Raji (cell line): ENCODE data around the gene ENKUR.

ENCODE experiments used
- POLR2A ChIP-seq: IDR thresholded peaks from 2 replicates; pipeline ENCODE4 v1.6.1; 2011; ENCODE audit warnings: low read depth, low read length, control low read depth; ENCODE audit not compliant: insufficient read depth

ENKUR gene

GRCh38 chr10:24947304-24948097 lies 68.5 kb downstream of the ENKUR start:
- no peak for TF ChIP-seq POLR2A

- TF ChIP-seq POLR2A = no peak
Measured at GRCh38 chr10:24944512-24945255, 71.3 kb downstream of the ENKUR start.

- TF ChIP-seq POLR2A = no peak
Measured at GRCh38 chr10:24938525-24938924, 77.4 kb downstream of the ENKUR start.

- TF ChIP-seq POLR2A = no peak
Measured at GRCh38 chr10:24938076-24938475, 77.9 kb downstream of the ENKUR start.

DNA sequence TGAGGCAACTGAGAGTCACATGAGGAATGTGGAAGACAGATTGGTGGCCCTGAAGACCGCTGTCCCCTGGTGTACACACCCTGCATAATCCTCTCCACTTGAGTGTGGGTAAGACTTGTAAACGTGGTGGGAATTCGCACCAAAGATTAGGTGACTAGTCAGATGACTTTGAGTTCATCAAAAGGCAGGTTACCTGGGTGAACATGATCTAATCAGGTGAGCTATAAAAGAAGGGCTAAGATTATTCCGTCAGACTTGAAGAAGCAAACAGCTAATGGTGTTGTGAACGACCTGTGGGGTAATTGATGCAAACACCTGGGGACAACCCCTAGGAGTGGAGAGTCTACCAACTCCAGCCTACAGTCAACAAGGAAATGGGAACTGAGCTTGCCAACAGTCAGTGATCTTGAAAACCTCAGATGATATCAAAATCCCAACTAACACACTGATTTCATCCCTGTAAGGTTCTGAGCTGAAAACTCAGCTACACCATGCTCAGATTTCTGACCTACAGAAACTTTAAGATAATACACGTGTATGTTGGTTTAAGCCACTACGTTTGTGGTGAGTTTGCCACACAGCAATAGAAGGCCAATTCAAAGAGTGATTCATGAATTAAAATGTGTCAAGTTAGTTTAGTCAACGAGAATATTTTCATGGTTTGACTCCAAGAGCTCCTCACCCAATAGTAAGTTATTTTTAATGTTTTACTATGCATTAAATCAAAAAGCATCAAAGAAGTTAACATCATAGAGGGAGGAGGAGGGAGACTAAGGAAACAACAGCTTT lies 80.3 kb downstream of the ENKUR start:
- no peak for TF ChIP-seq POLR2A
